Measurements from ENCODE around the gene HNRNPA1L2.

DNA sequence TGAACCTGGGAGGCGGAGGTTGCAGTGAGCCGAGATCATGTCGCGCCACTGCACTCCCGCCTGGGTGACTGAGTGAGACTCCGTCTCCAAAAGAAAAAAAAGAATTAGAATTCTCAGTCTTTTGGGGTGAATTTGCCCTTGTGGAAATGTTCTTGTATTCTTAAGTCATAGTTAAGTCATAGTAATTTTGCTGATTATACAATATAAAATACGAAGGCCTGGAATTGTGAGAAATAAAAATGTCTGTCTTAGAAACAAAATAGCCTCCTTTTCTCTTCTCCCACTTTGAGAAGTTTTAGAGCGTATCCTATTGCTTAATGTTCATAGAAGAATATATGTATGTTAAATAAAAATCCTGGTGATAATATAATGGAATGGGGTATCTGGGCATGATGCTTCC is 28.5 kb downstream of the HNRNPA1L2 start:
- TF ChIP-seq TEAD4 (IDR thresholded peaks at IDR 0.05) (no peak), NFIC (IDR thresholded peaks at IDR 0.05) (no peak), FOXM1 (IDR thresholded peaks at IDR 0.05; ENCODE audit: borderline replicate concordance, low read depth) (no peak), MAX (IDR thresholded peaks at IDR 0.05) (no peak), YY1 (IDR thresholded peaks at IDR 0.05; ENCODE audit: low read depth) (no peak), EP300 (IDR thresholded peaks at IDR 0.05; ENCODE audit: borderline replicate concordance) (no peak), CREB1 (IDR thresholded peaks at IDR 0.05; ENCODE audit: low read depth) (no peak), RAD21 (IDR thresholded peaks at IDR 0.05; ENCODE audit: low read depth) (no peak), TCF12 (IDR thresholded peaks at IDR 0.05; ENCODE audit: low read depth) (no peak), TAF1 (IDR thresholded peaks at IDR 0.05; ENCODE audit: low read depth) (no peak), CEBPB (IDR thresholded peaks at IDR 0.05) (no peak), EGR1 (IDR thresholded peaks at IDR 0.05) (no peak)
- TF ChIP-seq, protein P1, sequence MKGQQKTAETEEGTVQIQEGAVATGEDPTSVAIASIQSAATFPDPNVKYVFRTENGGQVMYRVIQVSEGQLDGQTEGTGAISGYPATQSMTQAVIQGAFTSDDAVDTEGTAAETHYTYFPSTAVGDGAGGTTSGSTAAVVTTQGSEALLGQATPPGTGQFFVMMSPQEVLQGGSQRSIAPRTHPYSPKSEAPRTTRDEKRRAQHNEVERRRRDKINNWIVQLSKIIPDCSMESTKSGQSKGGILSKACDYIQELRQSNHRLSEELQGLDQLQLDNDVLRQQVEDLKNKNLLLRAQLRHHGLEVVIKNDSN (IDR thresholded peaks at IDR 0.05): no peak
- TF ChIP-seq, protein P2, sequence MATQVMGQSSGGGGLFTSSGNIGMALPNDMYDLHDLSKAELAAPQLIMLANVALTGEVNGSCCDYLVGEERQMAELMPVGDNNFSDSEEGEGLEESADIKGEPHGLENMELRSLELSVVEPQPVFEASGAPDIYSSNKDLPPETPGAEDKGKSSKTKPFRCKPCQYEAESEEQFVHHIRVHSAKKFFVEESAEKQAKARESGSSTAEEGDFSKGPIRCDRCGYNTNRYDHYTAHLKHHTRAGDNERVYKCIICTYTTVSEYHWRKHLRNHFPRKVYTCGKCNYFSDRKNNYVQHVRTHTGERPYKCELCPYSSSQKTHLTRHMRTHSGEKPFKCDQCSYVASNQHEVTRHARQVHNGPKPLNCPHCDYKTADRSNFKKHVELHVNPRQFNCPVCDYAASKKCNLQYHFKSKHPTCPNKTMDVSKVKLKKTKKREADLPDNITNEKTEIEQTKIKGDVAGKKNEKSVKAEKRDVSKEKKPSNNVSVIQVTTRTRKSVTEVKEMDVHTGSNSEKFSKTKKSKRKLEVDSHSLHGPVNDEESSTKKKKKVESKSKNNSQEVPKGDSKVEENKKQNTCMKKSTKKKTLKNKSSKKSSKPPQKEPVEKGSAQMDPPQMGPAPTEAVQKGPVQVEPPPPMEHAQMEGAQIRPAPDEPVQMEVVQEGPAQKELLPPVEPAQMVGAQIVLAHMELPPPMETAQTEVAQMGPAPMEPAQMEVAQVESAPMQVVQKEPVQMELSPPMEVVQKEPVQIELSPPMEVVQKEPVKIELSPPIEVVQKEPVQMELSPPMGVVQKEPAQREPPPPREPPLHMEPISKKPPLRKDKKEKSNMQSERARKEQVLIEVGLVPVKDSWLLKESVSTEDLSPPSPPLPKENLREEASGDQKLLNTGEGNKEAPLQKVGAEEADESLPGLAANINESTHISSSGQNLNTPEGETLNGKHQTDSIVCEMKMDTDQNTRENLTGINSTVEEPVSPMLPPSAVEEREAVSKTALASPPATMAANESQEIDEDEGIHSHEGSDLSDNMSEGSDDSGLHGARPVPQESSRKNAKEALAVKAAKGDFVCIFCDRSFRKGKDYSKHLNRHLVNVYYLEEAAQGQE (IDR thresholded peaks at IDR 0.05; ENCODE audit: low read depth): no peak

All from Ishikawa (cell line).